ENCODE results near the gene SET. TPM values are rescaled to one million over a fixed set of nuclear protein-coding genes. Genes with fewer than 3 reads are reported as not detected.
"Not testable (repeated sequence)": the region's sequence is repeated elsewhere in the genome, so short reads cannot be mapped to it uniquely, and the experiment has no call there.

Gene SET
- total RNA-seq, 1 donor from 2014 or later: 69.3 TPM

DNA sequence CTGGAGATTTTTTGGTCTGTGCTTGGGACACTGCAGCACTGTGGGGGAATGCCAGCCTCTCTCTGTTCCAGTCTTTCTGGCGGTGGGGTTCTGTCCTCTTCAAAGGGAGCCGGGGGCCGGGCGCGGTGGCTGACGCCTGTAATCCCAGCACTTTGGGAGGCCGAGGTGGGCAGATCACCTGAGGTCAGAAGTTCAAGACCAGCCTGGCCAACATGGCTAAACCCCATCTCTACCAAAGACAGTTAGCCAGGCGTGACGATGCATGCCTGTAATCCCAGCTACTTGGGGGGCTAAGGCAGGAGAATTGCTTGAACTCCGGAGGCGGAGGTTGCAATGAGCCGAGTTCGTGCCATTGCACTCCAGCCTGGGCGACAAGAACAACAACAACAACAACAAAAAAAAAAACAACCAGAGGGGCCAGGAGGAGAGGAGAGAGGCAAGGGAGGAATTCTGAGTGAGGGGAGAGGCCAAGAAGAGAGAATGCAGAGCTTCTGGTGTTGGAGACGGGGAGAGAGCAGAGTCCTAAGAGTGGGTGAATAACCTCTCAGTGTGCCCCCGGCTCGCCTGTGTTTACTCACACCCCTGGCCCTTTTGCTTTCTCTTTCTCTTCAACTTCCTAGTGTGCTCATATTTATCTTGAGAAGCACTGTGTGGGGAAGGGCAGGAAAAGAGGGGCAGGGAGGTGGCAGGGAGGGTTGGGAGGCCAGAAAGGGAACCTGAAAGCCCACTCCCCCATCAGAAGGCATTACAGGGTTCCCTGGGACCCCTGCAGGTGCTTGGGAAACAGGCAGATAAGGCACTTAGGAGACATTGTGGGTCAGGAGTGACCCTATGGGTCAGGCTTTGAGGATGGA lies 3.2 kb upstream of the SET start:
- ATAC-seq: no peak

GRCh38 chr9:128687453-128687852 lies 1.6 kb upstream of the SET start:
- DNase-seq (ENCODE audit: low spot score) (no peak), ATAC-seq (no peak)

More for the DNA sequence above, 3.2 kb upstream of the SET start:
- DNase-seq (ENCODE audit: low spot score): no peak

GRCh38 chr9:128689293-128689774 lies 312 bp downstream of the SET start:
- peak; percentile 27 for ATAC-seq

GRCh38 chr9:128689820-128690683 lies 1.0 kb downstream of the SET start:
- no peak for DNase-seq (ENCODE audit: low spot score)
- no peak for ATAC-seq

More at GRCh38 chr9:128689293-128689774, 312 bp downstream of the SET start:
- no peak for DNase-seq (ENCODE audit: low spot score)

DNA sequence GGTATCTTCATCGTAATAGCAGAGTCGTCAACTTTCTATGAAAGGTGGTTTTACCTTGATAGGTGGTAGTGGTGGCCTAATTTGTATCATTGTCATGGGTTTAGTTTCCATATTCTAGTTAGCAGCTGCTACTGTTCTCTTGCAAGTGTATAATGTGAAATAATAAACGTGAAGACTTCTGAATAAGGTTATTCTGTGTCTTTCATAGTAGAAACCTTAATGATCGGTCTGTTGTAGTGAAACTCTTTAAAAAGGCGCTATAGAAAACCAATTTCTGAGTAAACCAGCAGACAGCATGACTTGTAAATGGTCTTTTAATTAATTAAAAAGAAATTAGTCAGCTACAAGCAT lies 1.6 kb downstream of the SET start:
- ATAC-seq: no peak
- DNase-seq (ENCODE audit: low spot score): no peak

DNA sequence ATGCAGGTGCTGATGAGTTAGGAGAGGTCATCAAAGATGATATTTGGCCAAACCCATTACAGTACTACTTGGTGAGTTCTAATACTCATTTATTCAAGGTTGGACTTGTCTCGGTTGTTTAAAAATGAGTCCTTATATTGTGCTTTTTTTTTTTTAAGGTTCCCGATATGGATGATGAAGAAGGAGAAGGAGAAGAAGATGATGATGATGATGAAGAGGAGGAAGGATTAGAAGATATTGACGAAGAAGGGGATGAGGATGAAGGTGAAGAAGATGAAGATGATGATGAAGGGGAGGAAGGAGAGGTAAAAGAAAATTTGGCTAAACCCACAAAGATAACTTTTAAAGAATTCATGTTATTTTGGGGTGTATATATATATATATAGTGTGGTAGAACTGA lies 4.7 kb downstream of the SET start:
- DNase-seq (ENCODE audit: low spot score); ATAC-seq: not testable (repeated sequence)

GRCh38 chr9:128694344-128694743 lies 5.3 kb downstream of the SET start:
- ATAC-seq (no peak), DNase-seq (ENCODE audit: low spot score) (no peak)

GRCh38 chr9:128696923-128697707 lies 8.1 kb downstream of the SET start:
- DNase-seq (ENCODE audit: low spot score): no peak
- ATAC-seq: no peak

DNA sequence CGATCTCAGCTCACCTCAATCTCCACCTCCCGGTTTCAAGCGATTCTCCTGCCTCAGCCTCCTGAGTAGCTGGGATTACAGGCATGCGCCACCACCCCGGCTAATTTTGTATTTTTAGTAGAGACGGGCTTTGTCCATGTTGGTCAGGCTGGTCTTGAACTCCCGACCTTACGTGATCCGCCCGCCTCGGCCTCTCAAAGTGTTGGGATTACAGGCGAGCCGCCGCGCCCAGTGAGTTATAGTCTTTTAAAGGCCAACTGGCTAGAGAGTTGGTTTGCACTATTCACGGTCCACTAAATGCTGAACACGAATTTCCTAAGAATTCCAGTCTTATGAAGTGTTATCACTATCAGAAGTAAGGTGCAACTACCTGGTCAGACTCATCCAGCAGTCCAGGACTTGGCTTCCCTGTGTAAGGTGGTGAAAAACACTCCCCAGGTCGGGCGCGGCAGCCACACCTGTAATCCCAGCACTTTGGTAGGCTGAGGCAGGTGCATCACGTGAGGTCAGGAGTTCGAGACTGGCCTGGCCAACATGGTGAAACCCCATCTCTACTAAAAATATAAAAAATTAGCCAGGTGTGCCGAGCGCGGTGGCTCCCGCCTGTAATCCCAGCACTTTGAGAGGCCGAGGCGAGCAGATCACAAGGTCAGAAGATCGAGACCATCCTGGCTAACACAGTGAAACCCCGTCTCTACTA lies 10.2 kb downstream of the SET start:
- ATAC-seq; DNase-seq (ENCODE audit: low spot score): not testable (repeated sequence)

DNA sequence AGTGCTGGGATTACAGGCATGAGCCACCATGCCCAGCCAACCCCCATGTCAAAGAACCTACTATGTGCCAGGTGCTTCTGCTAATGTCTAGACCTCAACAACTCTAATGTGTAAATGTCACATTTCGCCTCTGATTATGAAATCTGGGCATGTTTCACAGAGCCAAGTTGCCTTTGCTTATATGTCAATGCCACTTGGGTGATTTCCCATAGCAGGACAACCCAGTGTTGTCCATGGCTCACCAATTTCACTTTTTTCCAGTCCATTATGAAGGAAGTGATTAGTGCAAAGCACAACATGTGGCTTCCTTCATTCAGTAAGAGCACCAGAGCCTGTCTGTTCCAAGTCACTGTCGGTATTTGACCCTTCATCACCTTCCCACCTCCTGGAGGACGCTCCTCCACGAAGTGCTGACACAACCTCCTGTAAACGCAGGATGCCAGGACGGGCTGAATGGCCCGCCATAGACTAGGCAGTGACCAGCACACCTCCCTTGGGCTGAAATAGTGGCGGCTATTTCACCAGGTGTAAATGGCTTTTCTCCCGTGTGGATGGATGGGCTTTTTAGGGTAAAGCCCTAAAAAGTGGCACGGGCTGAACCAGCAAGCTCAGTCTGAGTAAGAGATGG lies 12.3 kb downstream of the SET start:
- ATAC-seq (no peak), DNase-seq (ENCODE audit: low spot score) (no peak)

GRCh38 chr9:128702445-128702948 lies 13.5 kb downstream of the SET start, which contains the start of gene PKN3:
Gene PKN3, plus strand, starts transcription at chr9:128702503. Its CDS starts 413 bp downstream, at chr9:128702916.
- DNase-seq (ENCODE audit: low spot score) (peak; percentile 87), ATAC-seq (peak; percentile 88)

DNA sequence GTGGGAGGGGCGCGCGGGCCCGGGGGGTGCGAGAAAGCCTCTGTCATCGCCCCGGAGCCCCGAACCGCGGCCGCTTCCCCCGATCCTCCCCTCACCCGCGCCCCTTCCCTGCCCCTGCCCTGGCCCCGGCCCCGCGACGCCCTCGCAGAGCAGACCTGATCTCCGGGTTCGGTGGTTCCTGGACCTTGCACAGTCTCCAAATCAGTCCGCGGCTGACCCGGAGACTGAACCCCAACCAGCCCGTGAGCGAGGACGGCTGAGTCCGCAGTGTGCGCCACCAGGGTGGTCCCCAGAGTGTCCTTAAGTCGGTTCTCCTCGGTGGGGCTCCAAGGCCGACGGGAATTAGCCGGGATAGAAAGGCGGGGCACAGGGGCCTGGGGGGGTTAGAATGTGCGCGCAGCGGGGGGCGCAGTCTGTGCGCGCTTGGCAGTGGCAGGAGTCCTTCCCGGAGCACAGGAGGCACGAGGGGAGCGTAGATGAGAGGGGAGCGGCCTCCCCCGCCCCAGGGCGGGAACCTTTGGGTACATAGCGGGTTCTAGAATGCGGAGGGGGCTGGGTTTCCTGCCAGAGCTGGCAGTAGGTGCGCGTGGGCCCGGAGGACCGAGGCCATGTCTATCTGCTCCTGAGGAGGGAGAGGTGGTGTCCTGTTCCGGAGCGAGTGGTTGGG lies 14.1 kb downstream of the SET start:
- DNase-seq (ENCODE audit: low spot score): no peak
- peak; percentile 42 for ATAC-seq

DNA sequence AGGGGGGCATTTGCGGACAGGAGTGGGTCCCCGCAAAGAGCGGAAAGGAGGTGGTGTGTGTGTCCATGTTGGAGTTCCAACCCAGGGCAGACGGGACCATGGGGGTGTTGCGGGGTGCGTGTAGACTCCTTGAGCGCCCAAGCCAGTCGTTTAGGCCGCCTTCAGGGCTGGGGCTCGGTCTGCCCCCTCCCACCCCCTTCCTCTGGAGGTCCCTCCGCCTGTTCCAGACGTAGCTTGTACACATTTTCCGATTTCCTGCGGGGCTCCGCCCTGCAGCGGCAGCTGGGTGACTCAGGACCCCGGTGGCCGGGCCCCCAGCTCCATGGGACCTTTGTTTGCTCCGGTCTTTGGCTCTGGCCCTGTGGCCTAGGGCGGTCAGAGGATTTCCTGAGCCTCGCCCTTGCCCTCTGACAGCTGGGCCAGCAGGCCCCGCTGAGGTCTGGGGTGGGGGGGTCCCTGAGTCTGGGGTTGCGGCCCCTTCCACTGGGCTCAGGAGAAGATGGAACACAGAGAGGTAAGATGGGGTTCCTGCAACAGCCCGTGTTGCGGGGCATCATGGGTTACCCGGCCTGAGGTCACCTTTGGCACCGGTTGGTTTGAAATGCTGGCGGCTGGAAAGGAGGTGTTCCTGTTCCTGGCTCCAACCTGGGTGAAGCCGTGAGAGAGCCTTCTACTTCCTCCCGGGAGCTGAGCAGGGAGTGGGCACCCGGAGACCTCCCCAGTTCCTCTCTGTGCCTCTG lies 14.8 kb downstream of the SET start:
- peak; percentile 58 for ATAC-seq
- DNase-seq (ENCODE audit: low spot score): peak; percentile 71

DNA sequence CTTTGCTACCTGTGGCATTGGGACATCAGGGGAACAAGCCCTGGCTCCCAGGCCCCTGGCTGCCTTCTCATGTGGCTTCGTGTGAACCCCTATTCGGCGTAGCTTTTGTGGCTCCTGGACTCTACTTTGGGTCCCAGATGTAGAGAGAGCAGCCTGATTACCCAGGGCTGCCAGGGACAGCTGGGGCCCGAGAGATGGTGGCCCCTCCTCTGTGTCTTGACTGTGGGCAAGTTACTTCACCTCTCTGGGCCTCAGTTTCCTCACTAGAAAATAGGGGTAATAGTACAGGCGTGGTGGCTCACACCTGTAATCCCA lies 15.3 kb downstream of the SET start:
- no peak for ATAC-seq
- no peak for DNase-seq (ENCODE audit: low spot score)

- DNase-seq (ENCODE audit: low spot score) (no peak), ATAC-seq (no peak)
Measured at GRCh38 chr9:128705051-128705965, 16.3 kb downstream of the SET start.

- no peak for DNase-seq (ENCODE audit: low spot score)
Measured at GRCh38 chr9:128706045-128706444, 17.0 kb downstream of the SET start.

DNA sequence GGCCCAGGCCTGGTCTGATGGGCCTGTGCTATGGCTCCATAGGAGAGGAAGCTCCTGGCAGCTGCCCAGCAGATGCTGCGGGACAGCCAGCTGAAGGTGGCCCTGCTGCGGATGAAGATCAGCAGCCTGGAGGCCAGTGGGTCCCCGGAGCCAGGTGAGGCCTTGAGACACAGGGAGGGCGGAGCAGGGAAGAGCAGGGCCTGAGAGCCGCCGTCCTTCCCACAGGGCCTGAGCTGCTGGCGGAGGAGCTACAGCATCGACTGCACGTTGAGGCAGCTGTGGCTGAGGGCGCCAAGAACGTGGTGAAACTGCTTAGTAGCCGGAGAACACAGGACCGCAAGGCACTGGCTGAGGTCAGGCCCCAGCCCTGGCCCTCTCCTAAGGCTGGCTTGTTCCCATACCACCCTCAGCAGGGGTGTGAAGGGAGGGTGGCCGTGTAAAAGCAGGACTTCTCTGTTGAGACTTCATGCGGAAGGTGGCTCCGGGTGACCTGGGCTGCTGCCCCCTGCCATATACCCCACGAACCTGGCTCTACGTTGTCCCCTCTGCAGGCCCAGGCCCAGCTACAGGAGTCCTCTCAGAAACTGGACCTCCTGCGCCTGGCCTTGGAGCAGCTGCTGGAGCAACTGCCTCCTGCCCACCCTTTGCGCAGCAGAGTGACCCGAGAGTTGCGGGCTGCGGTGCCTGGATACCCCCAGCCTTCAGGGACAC lies 17.8 kb downstream of the SET start:
- no peak for DNase-seq (ENCODE audit: low spot score)
- ATAC-seq: no peak

More at GRCh38 chr9:128706045-128706444, 17.0 kb downstream of the SET start:
- no peak for ATAC-seq
